DND-41 (cell line): ENCODE data around the gene MYL6.

Experiments
- ATAC-seq: fragments of 200-7000 bp; cut with Tn5 transposase; 3 replicates; pipeline ENCODE4 v1.9.1; 2021; ENCODE audit warnings: low read depth; ENCODE audit not compliant: insufficient read depth
- DNase-seq: peaks from one replicate; pipeline ENCODE4 v3.0.0-alpha.2; 2020
- H2AFZ ChIP-seq: 2 replicates; pipeline ENCODE4 v1.6.0; 2012; ENCODE audit warnings: low read depth, low read length
- H3K27ac ChIP-seq: 2 replicates; pipeline ENCODE4 v1.5.1; 2012; ENCODE audit warnings: low read length, inconsistent platforms
- H3K27me3 ChIP-seq: fragments of 200-600 bp; sonication (generic); 2 replicates; pipeline ENCODE4 v1.6.0; 2012; ENCODE audit warnings: low read length, mild to moderate bottlenecking, inconsistent platforms; ENCODE audit not compliant: insufficient read depth, poor library complexity
- H3K36me3 ChIP-seq: 2 replicates; pipeline ENCODE4 v1.5.1; 2012; ENCODE audit warnings: low read length, inconsistent platforms; ENCODE audit not compliant: insufficient read depth
- H3K4me1 ChIP-seq: 2 replicates; pipeline ENCODE4 v1.5.1; 2012; ENCODE audit warnings: mild to moderate bottlenecking, low read length; ENCODE audit not compliant: insufficient read depth
- H3K4me2 ChIP-seq: 2 replicates; pipeline ENCODE4 v1.6.0; 2012; ENCODE audit warnings: mild to moderate bottlenecking, moderate library complexity, low read length, inconsistent platforms; ENCODE audit not compliant: insufficient read depth
- H3K4me3 ChIP-seq, 2 experiments: fragments of 200-600 bp in 1 of 2; shearing (Covaris generic) in 1 of 2; 2 replicates each; pipeline ENCODE4 v1.5.1; 2012 to 2016; ENCODE audit warnings: inconsistent platforms in 2 of 2, low read length in 2 of 2, mild to moderate bottlenecking in 2 of 2, low read depth in 1 of 2, moderate library complexity in 1 of 2
- H3K79me2 ChIP-seq: 2 replicates; pipeline ENCODE4 v1.6.0; 2012; ENCODE audit warnings: low read length, inconsistent platforms; ENCODE audit not compliant: insufficient read depth
- H3K9ac ChIP-seq: 2 replicates; pipeline ENCODE4 v1.6.0; 2012; ENCODE audit warnings: low read depth, mild to moderate bottlenecking, inconsistent platforms, low read length, moderate library complexity
- H3K9me3 ChIP-seq: 2 replicates; pipeline ENCODE4 v1.5.1; 2012; ENCODE audit warnings: low read length, moderate library complexity, mild to moderate bottlenecking, inconsistent platforms; ENCODE audit not compliant: insufficient read depth, severe bottlenecking
- H4K20me1 ChIP-seq: 2 replicates; pipeline ENCODE4 v1.6.0; 2012; ENCODE audit warnings: low read length; ENCODE audit not compliant: insufficient read depth
- EZH2 ChIP-seq: IDR thresholded peaks from 3 replicates; pipeline ENCODE4 v1.6.1; 2012; ENCODE audit warnings: borderline replicate concordance, low read depth, mild to moderate bottlenecking, moderate library complexity, low read length, inconsistent platforms; ENCODE audit not compliant: severe bottlenecking
- TF ChIP-seq, protein P1 (sequence below): IDR thresholded peaks from 2 replicates; pipeline ENCODE4 v1.5.1; 2012; ENCODE audit warnings: borderline replicate concordance, low read length, moderate library complexity, mild to moderate bottlenecking; ENCODE audit not compliant: poor library complexity, severe bottlenecking; ENCODE audit errors: extremely low read depth

MYL6 gene

DNA sequence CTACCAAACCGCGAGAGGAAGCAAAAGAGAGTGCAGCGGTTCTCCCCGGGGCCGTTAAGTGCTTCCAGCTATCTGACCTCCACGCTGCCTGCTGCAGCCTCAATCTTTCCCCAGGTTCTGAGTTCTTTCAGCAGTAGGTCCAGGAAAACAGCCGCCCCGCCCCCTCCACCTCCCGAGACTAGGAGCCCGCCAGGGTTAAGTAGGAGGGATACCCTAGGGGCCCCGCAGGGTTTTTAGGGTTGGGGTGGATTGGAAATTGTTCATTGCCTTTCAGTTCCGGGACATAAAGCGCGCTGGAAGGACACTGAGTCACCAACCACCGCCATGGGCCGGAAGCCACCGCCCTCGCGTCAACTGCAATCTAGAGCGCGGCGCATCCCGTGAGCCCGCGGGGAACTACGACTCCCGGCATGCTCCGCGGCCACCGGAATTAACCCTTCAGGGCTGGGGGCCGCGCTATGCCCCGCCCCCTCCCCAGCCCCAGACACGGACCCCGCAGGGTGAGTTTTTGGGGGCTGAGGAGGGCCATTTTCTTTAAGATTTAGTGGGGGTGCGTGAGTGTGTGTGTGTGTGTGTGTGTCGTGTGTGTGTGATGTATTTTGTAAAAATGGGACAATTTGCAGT lies 5.9 kb upstream of the MYL6 start, which contains the start of gene MYL6B:
TSS of gene MYL6B (plus strand) at position 456 of the 624 bp plus-strand sequence. CDS start 1,332 bp downstream, outside the sequence.
- Histone ChIP-seq H3K4me3 (peak within 1 kb of the TSS; percentile 82 to 97), H3K4me2 (peak within 1 kb of the TSS; percentile 99), H3K27me3 (no peaks in the 10 kb centered on the region), H3K9me3 (no peaks in the 10 kb centered on the region), H2AFZ (peak within 1 kb of the TSS; percentile 79), H3K27ac (peak within 1 kb of the TSS; percentile 93), H4K20me1 (no peaks in the 10 kb centered on the region), H3K36me3 (peaks cover 20% of the 10 kb centered on the region), H3K4me1 (peaks cover 47% of the 10 kb centered on the region), H3K79me2 (peaks cover 39% of the 10 kb centered on the region), H3K9ac (peak within 1 kb of the TSS; percentile 89)
- ATAC-seq (peak; percentile 91), DNase-seq (peak; percentile 95)
- TF ChIP-seq EZH2 = no peak
- TF ChIP-seq, protein P1, sequence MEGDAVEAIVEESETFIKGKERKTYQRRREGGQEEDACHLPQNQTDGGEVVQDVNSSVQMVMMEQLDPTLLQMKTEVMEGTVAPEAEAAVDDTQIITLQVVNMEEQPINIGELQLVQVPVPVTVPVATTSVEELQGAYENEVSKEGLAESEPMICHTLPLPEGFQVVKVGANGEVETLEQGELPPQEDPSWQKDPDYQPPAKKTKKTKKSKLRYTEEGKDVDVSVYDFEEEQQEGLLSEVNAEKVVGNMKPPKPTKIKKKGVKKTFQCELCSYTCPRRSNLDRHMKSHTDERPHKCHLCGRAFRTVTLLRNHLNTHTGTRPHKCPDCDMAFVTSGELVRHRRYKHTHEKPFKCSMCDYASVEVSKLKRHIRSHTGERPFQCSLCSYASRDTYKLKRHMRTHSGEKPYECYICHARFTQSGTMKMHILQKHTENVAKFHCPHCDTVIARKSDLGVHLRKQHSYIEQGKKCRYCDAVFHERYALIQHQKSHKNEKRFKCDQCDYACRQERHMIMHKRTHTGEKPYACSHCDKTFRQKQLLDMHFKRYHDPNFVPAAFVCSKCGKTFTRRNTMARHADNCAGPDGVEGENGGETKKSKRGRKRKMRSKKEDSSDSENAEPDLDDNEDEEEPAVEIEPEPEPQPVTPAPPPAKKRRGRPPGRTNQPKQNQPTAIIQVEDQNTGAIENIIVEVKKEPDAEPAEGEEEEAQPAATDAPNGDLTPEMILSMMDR = no peak

DNA sequence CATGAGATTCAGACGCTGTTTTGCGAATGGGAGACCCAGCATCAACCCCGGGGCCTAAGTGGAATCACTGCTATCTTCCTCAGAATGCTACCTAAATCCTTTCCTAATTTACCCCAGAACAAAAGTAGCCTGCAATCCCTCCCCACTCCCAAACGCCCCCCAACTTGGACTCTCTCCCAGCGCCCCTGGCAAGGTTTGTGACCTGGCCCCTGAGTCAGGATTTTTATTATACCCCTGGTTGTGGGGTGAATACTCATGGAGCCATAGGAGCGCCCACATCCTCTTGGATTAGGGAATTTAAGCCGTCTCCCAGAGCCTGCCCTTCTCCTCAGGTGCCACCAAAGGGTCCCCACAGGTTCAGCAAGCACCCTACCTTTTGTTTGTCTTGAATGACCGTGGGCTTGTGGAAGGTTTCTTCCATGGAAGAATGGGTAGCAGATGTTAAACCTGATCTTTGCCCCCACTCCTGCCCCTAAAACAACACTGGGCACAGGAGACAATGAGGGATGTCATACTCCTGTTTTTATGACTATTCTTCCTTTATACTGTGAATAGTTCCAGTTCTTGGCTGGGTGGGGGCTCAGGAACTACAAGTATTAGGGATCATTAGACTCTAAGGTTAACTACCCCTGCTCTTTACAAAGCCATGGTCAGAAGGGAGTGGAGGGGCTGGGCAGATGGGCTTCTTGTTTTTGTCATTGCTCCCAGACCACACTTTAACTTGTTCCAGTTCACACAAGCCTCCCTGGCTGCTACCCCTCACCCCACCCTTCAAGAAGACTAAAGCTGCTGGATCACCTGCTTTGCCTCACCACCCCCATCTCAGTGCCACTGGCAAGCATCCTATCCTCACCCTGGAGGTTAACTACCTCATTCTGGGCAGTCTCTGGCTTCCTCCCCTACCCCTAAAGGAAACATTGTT lies 5.1 kb upstream of the MYL6 start:
- Histone ChIP-seq H3K27ac (peak overlapping the region; percentile 93), H3K4me1 (peaks cover 52% of the 10 kb centered on the region), H3K36me3 (peaks cover 20% of the 10 kb centered on the region), H4K20me1 (no peaks in the 10 kb centered on the region), H3K4me2 (peak overlapping the region; percentile 99), H3K27me3 (no peaks in the 10 kb centered on the region), H3K9ac (peak overlapping the region; percentile 89), H2AFZ (peak overlapping the region; percentile 79), H3K4me3 (peak overlapping the region; percentile 82 to 97), H3K79me2 (peaks cover 44% of the 10 kb centered on the region), H3K9me3 (no peaks in the 10 kb centered on the region)
- ATAC-seq (no peak; the same call in 1 of the 3 replicates), DNase-seq (no peak)
- TF ChIP-seq, protein P1 = no peak
- TF ChIP-seq EZH2 = no peak

DNA sequence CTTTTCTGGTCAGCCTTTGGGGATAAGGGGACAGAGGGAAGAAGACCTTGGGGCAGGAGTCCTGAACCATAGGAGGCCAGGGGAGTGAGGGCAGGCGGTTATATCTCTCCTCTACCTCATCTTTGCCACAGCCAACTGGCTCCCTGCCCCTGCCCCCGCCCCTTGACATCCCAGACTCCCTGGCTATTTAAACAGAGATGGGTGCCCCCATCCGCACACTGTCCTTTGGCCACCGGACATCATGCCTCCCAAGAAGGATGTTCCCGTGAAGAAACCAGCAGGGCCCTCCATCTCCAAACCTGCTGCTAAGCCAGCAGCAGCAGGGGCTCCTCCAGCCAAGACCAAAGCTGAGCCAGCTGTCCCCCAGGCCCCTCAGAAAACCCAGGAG lies 4.5 kb upstream of the MYL6 start:
- DNase-seq (no peak), ATAC-seq (no peak)
- no peaks in the 10 kb centered on the region for H4K20me1 ChIP-seq
- H2AFZ ChIP-seq = no peak overlapping the region
- TF ChIP-seq, protein P1 = no peak
- TF ChIP-seq EZH2 = no peak
- H3K4me1 ChIP-seq = peaks cover 52% of the 10 kb centered on the region
- no peaks in the 10 kb centered on the region for H3K9me3 ChIP-seq
- H3K4me2 ChIP-seq = peak overlapping the region; percentile 99
- peak overlapping the region in 1 of 2 experiments; percentile 82; a peak in 2 of 4 replicates for H3K4me3 ChIP-seq
- H3K27me3 ChIP-seq = no peaks in the 10 kb centered on the region
- H3K9ac ChIP-seq = peak overlapping the region; percentile 89
- H3K36me3 ChIP-seq = peaks cover 20% of the 10 kb centered on the region
- peak overlapping the region; percentile 93 for H3K27ac ChIP-seq
- H3K79me2 ChIP-seq = peaks cover 50% of the 10 kb centered on the region
